Panc1 (cell line): ENCODE measurements around the gene OFD1.

Experiments
- POLR2AphosphoS5 ChIP-seq: IDR thresholded peaks from 2 replicates; pipeline ENCODE4 v1.6.1; 2012; ENCODE audit warnings: mild to moderate bottlenecking, low read depth, low read length, moderate library complexity
- TCF7L2 ChIP-seq: IDR thresholded peaks from 2 replicates; pipeline ENCODE4 v1.6.1; 2011; ENCODE audit warnings: mild to moderate bottlenecking, low read depth, low read length, inconsistent platforms
- TF ChIP-seq, protein P1 (sequence below): fragments of 450-650 bp; IDR thresholded peaks from 2 replicates; pipeline ENCODE4 v1.5.1; 2017; ENCODE audit warnings: mild to moderate bottlenecking

GRCh38 chrX:13808293-13808692, 73.7 kb downstream of the OFD1 start:
- TF ChIP-seq, protein P1, sequence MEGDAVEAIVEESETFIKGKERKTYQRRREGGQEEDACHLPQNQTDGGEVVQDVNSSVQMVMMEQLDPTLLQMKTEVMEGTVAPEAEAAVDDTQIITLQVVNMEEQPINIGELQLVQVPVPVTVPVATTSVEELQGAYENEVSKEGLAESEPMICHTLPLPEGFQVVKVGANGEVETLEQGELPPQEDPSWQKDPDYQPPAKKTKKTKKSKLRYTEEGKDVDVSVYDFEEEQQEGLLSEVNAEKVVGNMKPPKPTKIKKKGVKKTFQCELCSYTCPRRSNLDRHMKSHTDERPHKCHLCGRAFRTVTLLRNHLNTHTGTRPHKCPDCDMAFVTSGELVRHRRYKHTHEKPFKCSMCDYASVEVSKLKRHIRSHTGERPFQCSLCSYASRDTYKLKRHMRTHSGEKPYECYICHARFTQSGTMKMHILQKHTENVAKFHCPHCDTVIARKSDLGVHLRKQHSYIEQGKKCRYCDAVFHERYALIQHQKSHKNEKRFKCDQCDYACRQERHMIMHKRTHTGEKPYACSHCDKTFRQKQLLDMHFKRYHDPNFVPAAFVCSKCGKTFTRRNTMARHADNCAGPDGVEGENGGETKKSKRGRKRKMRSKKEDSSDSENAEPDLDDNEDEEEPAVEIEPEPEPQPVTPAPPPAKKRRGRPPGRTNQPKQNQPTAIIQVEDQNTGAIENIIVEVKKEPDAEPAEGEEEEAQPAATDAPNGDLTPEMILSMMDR = no peak
- no peak for TF ChIP-seq POLR2AphosphoS5
- no peak for TF ChIP-seq TCF7L2
